Type B pancreatic cell (in vitro differentiated cells): ENCODE measurements around the gene MCFD2. TPM values are rescaled to one million over a fixed set of nuclear protein-coding genes. Genes with fewer than 3 reads are reported as not detected.

ENCODE experiments used
- DNase-seq: peaks from one replicate; pipeline ENCODE4 v3.0.0; 2021; ENCODE audit warnings: mixed read lengths; ENCODE audit not compliant: unreplicated experiment; ENCODE audit errors: extremely low spot score
- H3K27ac Mint-ChIP-seq: 2 replicates; pipeline ENCODE4 v1.8.0; 2021; ENCODE audit warnings: mild to moderate bottlenecking, mixed read lengths
- H3K27me3 Mint-ChIP-seq: 2 replicates; pipeline ENCODE4 v1.8.0; 2021; ENCODE audit warnings: mixed read lengths
- H3K36me3 Mint-ChIP-seq: 2 replicates; pipeline ENCODE4 v1.8.0; 2021; ENCODE audit warnings: mixed read lengths
- H3K4me1 Mint-ChIP-seq: one replicate; pipeline ENCODE4 v1.8.0; 2021; ENCODE audit warnings: mixed read lengths; ENCODE audit not compliant: unreplicated experiment
- H3K4me3 Mint-ChIP-seq: 2 replicates; pipeline ENCODE4 v1.8.0; 2021; ENCODE audit warnings: mild to moderate bottlenecking, mixed read lengths
- H3K9me3 Mint-ChIP-seq: 2 replicates; pipeline ENCODE4 v1.8.0; 2021; ENCODE audit warnings: mixed read lengths
- total RNA-seq: library from RNA; stranded (reverse); gene quantifications from 2 replicates; pipeline ENCODE4 v1.2.1, GENCODE V29; 2021; ENCODE audit warnings: low replicate concordance
- TF ChIP-seq, protein P1 (sequence below): fragments of 200-600 bp; sonication (generic); conservative IDR thresholded peaks from 2 replicates; pipeline ENCODE4 v1.5.0; 2021; ENCODE audit warnings: antibody characterized with exemption, mild to moderate bottlenecking

Gene MCFD2
- total RNA-seq, 1 donor from 2014 or later = 72.4 TPM

DNA sequence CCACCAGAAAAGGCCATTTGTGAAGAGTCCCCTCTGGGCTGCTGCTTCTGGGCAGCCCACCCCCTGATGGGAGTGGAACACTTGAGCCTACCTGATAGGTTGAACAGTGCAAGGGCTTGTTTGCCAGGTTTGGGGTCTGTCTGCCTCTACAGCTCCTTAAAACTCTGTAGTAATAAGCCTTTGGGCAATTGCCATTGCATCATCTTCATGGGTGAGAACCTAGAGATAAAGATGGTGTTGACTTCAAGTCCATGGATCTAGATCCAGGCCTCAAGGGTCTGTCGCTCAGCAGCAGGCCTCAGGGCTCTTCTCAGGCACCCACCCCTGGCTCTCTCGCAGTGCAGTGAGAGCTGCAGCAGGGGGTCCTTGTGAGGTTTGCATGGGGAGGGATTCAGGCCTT is 47.1 kb upstream of the MCFD2 start:
- H3K4me1 Mint-ChIP-seq = no peaks in the 10 kb centered on the region
- H3K27ac Mint-ChIP-seq = no peak overlapping the region
- no peak overlapping the region for H3K4me3 Mint-ChIP-seq
- peaks cover 3% of the 10 kb centered on the region for H3K36me3 Mint-ChIP-seq
- no peak for DNase-seq
- H3K27me3 Mint-ChIP-seq = no peaks in the 10 kb centered on the region
- no peaks in the 10 kb centered on the region for H3K9me3 Mint-ChIP-seq
- TF ChIP-seq, protein P1, sequence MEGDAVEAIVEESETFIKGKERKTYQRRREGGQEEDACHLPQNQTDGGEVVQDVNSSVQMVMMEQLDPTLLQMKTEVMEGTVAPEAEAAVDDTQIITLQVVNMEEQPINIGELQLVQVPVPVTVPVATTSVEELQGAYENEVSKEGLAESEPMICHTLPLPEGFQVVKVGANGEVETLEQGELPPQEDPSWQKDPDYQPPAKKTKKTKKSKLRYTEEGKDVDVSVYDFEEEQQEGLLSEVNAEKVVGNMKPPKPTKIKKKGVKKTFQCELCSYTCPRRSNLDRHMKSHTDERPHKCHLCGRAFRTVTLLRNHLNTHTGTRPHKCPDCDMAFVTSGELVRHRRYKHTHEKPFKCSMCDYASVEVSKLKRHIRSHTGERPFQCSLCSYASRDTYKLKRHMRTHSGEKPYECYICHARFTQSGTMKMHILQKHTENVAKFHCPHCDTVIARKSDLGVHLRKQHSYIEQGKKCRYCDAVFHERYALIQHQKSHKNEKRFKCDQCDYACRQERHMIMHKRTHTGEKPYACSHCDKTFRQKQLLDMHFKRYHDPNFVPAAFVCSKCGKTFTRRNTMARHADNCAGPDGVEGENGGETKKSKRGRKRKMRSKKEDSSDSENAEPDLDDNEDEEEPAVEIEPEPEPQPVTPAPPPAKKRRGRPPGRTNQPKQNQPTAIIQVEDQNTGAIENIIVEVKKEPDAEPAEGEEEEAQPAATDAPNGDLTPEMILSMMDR = no peak

DNA sequence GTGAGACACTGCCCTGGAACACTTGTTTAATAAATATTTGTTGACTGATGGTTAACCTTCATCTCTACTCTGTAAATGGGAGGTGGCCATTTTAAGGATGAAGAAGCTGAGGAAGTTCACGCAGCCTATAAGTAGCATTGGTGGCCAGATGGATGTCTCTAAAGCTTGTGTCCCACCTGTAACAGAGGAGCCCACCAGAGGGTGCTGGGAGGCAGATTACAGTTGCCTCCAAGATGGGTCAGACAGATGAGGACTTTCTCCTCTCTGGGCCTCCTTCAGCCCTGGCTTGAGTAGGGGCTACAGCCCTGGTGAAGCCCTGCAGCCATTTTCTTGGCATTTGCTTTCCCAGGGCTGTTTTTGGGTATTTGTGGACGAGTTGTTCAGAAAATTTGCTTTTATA is 45.0 kb upstream of the MCFD2 start:
- Mint-ChIP-seq H3K36me3 (peaks cover 7% of the 10 kb centered on the region), H3K4me3 (no peak overlapping the region), H3K4me1 (peaks cover under 1% of the 10 kb centered on the region), H3K27me3 (no peaks in the 10 kb centered on the region), H3K27ac (no peak overlapping the region), H3K9me3 (no peaks in the 10 kb centered on the region)
- no peak for DNase-seq
- TF ChIP-seq, protein P1 = no peak

DNA sequence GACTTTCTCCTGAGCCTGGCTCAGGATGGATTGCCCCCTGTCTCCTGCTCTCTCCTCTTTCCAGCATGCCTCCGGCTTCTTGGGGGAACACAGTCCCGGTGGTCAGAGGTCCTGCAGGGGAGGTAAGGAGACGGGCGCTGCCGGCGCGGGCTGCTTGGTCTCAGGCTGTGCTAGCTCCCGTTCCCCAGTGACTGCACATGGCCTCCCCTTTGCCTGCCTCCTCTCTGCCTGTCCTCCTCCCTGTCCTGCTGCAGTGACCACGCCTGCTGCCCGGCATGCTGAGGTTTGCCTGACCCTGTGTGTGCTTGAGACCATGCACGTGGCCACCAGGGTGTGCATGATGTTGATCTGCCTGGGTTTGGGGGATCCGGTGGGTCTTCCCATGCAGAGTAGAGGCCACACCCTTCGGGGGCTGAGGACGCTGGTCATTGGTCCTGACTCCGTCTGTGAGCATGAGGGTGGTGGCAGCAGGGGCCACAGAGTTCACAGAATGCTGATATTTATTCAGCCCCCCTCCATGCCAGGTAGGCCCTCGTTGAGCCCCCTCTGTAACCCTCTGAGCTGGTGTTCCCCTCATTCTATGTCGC is 42.9 kb upstream of the MCFD2 start:
- peaks cover 19% of the 10 kb centered on the region for H3K36me3 Mint-ChIP-seq
- no peak overlapping the region for H3K27ac Mint-ChIP-seq
- DNase-seq = no peak
- peaks cover 10% of the 10 kb centered on the region for H3K4me1 Mint-ChIP-seq
- H3K9me3 Mint-ChIP-seq = no peaks in the 10 kb centered on the region
- H3K27me3 Mint-ChIP-seq = no peaks in the 10 kb centered on the region
- TF ChIP-seq, protein P1 = no peak
- H3K4me3 Mint-ChIP-seq = no peak overlapping the region

DNA sequence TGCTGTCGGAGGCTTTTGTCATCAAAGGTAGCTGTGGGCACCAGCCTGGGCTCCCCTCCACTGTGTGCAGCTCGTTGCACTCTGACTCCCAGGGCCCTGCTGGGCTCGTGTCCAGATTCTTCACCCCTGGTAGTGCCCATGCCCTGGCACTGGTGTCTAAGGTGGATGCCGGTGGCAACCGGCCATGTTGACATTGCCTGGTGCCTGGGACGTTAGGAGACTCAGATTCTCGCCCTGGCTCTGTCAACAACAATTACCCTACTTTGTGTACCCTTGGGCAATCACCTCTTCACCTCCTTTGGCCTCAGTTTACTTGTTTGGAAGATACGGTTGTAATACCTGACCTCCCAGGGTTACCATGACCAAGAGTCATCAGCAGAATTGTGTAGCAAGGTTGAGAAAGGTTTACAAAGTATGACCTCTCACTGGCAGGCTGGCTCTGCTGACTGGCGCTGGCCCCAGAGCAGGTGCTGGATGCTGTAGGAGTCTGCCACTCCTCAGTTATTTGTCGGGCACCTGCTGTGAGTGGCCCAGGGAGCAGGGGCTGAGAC is 41.5 kb upstream of the MCFD2 start:
- Mint-ChIP-seq H3K27ac (no peak overlapping the region), H3K4me3 (no peak overlapping the region), H3K27me3 (no peaks in the 10 kb centered on the region), H3K4me1 (peaks cover 10% of the 10 kb centered on the region), H3K36me3 (peaks cover 17% of the 10 kb centered on the region), H3K9me3 (no peaks in the 10 kb centered on the region)
- TF ChIP-seq, protein P1 = no peak
- no peak for DNase-seq

DNA sequence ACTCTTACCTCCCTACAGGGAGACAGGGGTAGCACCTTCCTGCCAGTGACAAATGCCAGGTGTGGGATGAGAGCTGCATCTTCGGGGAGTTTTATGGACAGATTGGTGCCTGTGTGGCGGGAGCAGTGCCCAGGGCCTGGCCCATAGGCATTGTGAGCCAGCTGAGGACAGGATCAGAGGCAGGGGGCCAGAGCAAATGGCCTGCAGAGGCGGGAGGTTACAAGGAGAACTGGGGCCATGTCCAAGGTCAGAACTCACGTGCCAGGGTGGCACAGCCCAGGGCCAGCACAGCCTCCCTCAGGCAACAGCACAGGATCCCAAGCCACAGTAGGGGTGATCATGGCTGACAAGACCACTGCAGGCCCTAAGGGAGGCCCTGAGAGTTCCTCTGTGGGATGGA is 40.2 kb upstream of the MCFD2 start:
- TF ChIP-seq, protein P1 = no peak
- Mint-ChIP-seq H3K27ac (peak overlapping the region; percentile 76), H3K4me3 (no peak overlapping the region), H3K27me3 (no peaks in the 10 kb centered on the region), H3K4me1 (peaks cover 10% of the 10 kb centered on the region), H3K9me3 (no peaks in the 10 kb centered on the region), H3K36me3 (peaks cover 22% of the 10 kb centered on the region)
- DNase-seq = no peak
